Measurements from ENCODE around the gene SNTN.

SNTN gene

DNA sequence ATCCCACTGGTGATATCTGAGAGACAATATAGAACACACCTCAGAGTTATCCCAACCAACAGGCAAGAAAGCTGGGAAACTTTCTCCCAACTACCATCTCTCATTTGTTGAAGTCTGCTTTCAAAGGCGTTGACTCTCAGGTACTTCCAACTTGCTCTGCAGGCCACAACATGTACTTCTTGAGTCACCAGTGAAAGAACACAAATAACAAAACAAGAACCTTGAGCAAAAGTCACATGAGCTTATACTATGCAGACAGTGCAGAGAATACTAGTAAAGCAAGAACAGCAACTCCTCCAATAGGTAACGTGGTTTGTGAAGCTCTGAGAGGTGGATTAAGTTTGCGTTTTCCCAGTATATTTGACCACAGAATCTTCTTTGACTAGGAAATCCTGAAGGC, 20.6 kb downstream of the SNTN start:
- DNase-seq: no peak

DNA sequence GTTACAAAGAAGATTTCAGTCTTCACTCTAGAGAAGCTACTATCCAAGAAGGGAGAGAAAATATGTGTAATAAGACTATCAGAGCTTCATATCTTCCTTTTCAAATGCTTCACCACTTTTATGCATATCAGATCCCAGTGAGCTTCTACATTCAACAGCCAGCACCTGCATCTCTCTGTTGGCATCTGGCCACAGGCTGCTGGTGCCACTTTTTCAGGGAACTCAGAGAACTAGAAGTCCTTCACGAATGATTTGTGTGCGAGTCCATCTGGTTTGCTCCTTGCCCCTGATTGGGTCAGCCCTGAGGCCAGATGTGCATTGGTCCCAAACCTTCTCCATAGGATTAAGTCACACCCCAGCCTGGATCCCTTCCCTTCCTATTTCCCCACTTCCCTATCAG, 22.1 kb downstream of the SNTN start:
- DNase-seq: no peak

DNA sequence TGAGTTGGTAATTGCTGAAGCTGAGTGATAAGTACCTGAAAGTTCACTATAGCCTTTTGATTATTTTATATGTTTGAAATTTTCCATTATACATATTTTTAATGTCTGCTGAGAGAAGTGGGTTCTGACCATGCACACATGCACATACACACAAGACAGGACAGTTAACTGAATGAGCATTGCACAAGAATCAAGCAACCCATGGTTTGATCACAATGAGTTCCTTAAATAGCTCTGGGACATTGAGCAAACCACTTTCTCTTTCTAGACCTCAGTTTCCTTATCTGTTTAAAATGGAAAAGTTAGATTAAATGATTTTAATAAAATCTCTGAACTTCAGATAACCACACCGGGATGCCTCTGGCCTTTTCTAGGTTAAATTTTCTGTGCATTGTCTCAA, 26.7 kb downstream of the SNTN start:
- DNase-seq: no peak

DNA sequence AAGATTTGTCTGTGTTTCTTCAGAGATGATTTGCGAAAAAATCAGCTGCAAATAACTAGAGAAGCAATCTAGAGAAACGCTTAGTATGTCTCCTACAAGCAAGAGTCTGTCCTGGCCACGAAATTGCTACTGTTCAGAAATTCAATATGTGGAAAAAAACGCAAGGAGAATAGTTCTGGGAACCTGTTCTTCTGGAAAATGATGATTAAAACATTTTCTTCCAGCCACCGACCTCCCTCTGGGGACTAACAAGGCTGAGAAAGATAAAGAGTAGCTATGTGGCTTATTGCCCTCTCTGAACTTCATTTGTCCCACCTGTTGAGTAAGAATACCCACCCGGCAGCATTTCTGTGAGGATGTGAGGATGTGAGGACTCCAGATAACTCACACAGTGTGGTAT, 31.6 kb downstream of the SNTN start:
- no peak for DNase-seq

DNA sequence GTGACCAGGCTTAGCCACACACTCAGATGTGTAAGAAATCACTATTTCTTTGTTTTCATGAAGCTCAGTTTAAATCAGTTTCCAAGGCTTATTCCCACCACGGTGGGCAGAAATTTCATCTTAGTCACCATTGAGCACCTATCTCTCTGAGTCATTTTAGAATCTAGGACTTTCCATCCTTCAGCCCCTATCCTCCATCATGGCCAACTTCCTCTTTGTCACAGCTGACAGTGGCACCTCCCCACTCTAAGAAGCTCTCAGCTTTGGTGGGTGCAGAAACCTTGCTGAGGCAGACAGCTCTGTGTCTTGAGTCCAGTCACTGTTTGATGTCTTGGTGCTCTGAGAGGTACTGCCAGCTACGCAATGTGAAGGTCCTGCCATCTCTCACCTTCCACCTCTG, 32.9 kb downstream of the SNTN start:
- no peak for DNase-seq

DNA sequence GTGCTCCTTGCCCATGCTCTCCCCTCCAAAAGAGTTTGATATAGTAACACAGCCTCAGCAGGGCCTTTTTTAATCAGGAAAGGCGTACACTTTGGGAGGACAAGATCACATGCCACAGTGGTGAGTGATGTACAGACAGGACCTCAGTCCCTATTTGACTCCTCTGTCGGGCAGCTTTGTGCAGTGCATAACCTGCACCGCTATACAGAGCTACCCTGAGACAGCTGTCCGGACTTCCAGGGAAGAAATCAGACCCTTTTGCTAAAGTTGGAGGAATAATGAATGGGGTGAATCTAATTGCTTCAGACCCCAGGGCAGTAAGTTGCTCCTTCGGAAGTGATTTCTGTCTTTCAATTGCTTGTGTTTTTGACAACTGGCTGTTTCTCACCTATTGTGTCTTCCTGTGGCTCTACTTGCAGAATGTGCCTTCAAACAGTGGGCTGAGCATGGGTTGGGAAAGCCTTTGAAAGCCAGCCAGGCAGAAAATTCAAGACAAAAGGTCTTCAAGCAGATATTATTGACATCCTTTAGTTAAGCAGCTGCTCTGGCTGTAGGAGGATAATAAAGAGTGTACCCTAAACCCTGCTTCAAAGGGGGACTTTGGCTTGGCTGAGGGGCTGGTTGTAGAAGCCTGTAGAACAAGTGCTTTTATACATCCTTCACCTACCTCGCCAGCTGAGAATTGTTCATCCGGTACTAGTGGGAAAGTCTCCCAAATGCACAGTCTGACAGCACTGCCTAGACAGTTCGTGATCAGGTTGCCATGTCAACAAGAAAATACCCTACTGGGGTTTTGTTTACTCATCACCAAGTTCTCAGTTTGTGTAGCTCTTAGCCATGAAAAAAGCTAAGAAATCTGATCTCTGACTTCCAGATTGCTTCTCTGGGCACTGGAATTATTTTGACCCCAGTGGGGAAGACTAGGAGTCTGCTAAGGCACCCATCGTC, 35.1 kb downstream of the SNTN start:
- no peak for DNase-seq

- DNase-seq: no peak
Measured at GRCh38 chr3:63689285-63689684, 36.8 kb downstream of the SNTN start.

- DNase-seq: no peak
Measured at GRCh38 chr3:63693351-63693750, 40.9 kb downstream of the SNTN start.

DNA sequence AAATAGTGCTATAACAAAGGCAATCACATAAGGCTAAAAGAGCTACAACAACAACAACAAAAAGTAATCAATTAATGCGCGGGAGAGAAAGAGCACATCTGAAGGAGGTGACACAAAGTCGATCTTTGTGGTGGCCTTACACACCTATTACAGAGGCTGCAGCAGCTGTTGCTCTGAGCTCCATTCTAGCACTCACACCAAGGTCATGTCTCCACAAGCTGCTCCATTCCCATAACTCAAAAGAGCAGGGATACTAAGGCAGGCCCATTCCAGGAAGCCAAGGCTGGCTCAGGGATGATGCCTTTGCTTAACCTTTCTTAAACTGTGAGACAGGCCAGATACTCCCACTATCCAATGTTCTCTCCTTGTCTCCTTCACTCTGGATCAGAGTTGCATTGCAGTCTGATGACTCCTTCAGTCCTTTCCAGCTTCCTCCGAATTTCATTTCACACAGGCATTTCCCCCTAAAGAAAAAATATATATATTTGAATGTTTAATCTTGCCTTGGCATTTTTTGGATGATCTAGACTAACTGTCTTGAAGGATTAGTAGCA, 52.7 kb downstream of the SNTN start:
- no peak for DNase-seq

DNA sequence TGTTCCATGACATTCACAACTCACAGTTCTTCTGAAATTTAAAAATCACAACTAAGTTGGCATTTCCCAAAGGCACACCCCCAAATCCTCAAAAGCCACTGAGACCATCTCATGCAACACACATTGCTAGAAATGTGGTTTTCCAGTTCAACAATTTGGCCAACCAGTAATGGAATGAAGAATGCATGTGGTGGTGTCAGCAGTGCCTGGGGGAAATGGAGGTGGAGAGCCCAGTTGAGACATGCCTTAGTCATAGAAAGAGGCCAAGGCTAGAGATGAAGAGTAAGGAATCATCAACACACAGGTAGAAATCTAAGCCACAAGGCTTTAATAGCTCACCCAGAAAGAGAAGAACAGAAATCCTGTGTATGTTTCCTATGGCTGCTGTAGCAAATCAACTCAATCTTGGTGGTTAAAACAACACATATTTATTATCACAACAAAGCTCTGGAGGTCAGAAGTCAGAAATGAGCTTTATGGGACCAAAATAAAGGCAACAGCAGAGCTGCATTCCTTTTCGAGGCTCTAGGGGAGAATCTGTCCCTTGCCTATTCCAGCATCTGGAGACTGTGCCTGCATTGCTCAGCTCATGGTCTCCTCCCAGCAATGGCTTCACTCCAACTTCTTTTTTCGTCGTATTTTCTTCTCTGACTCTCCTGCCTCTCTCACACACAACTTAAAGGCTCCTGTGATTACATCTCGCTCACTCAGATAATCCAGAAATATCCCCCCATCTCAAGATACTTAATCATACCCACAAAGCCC, 54.0 kb downstream of the SNTN start:
- no peak for DNase-seq

DNA sequence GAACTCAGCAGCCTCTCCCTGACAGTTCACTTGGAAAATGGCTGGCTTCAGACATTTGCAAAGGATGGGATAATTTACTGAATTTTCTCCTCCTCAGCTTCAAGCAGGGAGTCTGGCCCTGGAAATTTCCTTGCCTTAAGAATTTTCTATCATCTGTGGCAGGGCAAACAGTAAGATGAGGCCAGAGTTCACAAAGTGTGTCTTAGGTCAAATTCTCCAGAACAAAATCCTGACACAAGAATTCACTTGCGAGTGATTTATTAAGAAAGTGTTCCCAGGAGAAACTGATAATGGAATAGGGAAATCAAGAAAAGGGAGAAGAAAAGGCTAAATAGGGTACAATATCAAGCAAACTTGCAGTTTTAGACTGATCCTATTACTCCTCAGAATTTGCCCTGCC, 55.3 kb downstream of the SNTN start:
- no peak for DNase-seq

DNA sequence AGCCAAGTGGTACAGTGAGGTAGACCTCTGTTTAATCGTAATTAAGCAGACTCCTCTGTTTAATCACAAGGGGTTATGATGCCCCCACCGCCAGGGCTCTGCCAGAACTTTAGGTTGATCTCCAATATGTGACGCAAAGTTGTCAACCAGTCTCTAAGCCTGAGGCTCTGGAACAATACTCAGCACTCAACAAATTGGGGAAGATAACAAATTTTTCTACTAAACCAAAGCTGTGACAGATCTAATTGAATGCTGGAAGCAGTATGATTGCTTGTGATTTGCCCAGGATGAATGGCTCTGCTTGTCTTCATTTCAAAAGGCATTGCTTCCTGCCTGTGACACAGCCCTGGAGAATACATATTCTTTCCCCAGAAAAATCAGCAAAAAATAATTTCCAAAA, 57.1 kb downstream of the SNTN start:
- no peak for DNase-seq
